GM21423 (cell line): ENCODE measurements around the gene ARHGAP24.
A peak's percentile ranks its signal among the peaks of the same experiment; 100 is the strongest.
"Not testable (repeated sequence)": the region's sequence is repeated elsewhere in the genome, so short reads cannot be mapped to it uniquely, and the experiment has no call there.

ENCODE experiments used
- ATAC-seq: cut with Tn5 transposase; IDR thresholded peaks from one replicate; pipeline ENCODE4 v1.9.1; 2021; ENCODE audit warnings: mild to moderate bottlenecking, moderate library complexity; ENCODE audit not compliant: unreplicated experiment

The ARHGAP24 gene

GRCh38 chr4:85515701-85516100 is 40.8 kb downstream of the ARHGAP24 start:
- no peak for ATAC-seq

- ATAC-seq = not testable (repeated sequence)
These were observed 43.6 kb downstream of the ARHGAP24 start for GRCh38 chr4:85518526-85518925.

GRCh38 chr4:85520765-85521749 is 46.1 kb downstream of the ARHGAP24 start:
- ATAC-seq = no peak

- ATAC-seq = no peak
These were observed 47.3 kb downstream of the ARHGAP24 start for GRCh38 chr4:85522277-85522676.

- no peak for ATAC-seq
These were observed 47.9 kb downstream of the ARHGAP24 start for GRCh38 chr4:85522836-85523235.

- no peak for ATAC-seq
These were observed 52.9 kb downstream of the ARHGAP24 start for GRCh38 chr4:85527815-85528214.

- no peak for ATAC-seq
These were observed 56.8 kb downstream of the ARHGAP24 start for GRCh38 chr4:85531560-85532341.

GRCh38 chr4:85534120-85534519 is 59.2 kb downstream of the ARHGAP24 start:
- no peak for ATAC-seq

GRCh38 chr4:85543832-85544231 is 68.9 kb downstream of the ARHGAP24 start:
- ATAC-seq = no peak

GRCh38 chr4:85544751-85545150 is 69.8 kb downstream of the ARHGAP24 start:
- ATAC-seq = no peak

- no peak for ATAC-seq
These were observed 73.2 kb downstream of the ARHGAP24 start for GRCh38 chr4:85548116-85548515.

GRCh38 chr4:85548841-85549240 is 73.9 kb downstream of the ARHGAP24 start:
- ATAC-seq = no peak

- peak; percentile 36 for ATAC-seq
These were observed 80.3 kb downstream of the ARHGAP24 start for GRCh38 chr4:85555206-85555605.

- ATAC-seq = peak; percentile 51
These were observed 81.3 kb downstream of the ARHGAP24 start for GRCh38 chr4:85556283-85556682.

GRCh38 chr4:85557016-85557901 is 82.3 kb downstream of the ARHGAP24 start:
- ATAC-seq = peak; percentile 84

- ATAC-seq = no peak
These were observed 91.0 kb downstream of the ARHGAP24 start for GRCh38 chr4:85565761-85566480.

GRCh38 chr4:85569730-85570299 is 94.9 kb downstream of the ARHGAP24 start:
- peak; percentile 36 for ATAC-seq

- ATAC-seq = no peak
These were observed 95.4 kb downstream of the ARHGAP24 start for GRCh38 chr4:85570388-85570787.

GRCh38 chr4:85571008-85571407 is 96.1 kb downstream of the ARHGAP24 start:
- peak; percentile 56 for ATAC-seq

GRCh38 chr4:85573270-85573669 is 98.3 kb downstream of the ARHGAP24 start:
- no peak for ATAC-seq
